ELF-1 (cell line): ENCODE measurements around the gene SSX2IP.
"Not testable (repeated sequence)": the region's sequence is repeated elsewhere in the genome, so short reads cannot be mapped to it uniquely, and the experiment has no call there.

Source experiments
- DNase-seq: peaks from one replicate; pipeline ENCODE4 v3.0.0-alpha.2; 2016; ENCODE audit warnings: low read depth, low spot score

SSX2IP gene

DNA sequence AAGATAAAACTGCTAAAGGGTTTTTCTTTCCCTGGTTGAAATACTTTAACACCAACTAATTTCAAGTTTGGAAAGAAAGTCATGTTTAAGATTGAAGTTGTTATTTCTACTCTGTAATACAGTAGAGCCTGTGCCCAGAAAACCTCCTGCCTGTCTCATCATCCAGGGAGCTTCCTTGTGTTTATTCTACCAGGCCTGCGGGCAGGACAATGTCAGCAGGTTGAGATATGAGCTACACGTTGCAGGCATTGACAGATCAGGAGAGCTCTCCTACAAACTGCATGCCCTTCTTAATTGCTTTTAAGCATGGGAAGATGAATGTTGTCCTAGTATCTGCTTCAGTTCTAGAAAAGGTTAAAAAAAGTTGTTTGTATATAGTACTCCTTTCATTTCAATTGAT, 72.9 kb downstream of the SSX2IP start:
- DNase-seq: no peak

DNA sequence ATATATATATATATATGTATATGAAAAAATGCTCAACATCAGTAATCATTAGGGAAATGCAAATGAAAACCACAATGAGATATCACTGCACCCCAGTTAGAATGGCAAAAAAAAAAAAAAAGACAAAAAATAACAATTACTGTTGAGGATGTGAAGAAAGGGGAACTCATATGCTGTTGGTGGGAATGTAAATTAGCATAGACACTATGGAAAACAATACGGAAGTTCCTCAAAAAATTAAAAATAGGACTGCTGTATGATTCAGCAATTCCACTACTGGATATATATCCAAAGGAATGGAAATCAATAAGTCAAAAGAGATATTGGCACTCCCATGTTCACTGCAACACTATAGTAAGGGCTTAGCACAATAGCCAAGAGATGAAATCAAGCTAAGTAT, 74.5 kb downstream of the SSX2IP start:
- DNase-seq: no peak

DNA sequence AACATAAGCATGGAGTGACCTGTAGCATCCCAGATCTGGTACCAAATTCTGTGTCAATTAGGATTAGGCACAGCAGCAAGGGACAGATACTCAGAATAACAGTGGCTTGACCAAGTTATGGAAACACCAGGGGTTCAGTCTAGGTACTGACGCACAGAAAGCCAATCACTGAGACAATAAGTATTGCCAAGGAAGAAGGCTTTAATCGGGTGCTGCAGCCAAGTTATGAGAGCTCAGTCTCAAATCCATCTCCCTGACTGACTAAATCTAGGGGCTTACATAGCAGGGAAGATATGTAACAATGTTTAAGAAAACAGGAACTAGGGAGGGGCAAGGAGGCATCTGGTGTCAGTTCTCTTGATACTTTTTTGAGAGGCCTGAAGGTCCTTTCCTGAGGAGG, 76.4 kb downstream of the SSX2IP start:
- no peak for DNase-seq

- no peak for DNase-seq
These were observed 77.2 kb downstream of the SSX2IP start for GRCh38 chr1:84613026-84613425.

- peak; percentile 13 for DNase-seq
These were observed 78.5 kb downstream of the SSX2IP start for GRCh38 chr1:84611796-84612195.

- no peak for DNase-seq
These were observed 79.2 kb downstream of the SSX2IP start for GRCh38 chr1:84611091-84611490.

DNA sequence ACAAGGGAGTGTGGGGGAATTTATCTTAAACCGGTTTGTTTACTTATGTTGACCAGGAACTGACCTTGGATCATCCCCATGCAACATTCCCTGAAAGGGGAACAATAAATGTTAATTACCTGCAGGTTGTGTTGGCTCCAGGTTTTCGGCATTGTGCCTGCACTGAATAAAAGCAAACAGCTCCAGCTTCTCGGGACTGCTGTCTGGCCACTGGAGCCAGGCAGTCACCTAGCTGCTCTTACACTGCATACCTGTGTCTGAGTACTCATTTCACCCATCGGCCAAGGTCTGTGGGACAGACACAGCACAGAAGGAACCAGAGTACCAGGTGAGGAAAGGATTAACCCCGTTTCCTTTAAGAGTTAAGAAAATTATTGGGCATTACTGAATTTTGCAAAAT, 83.3 kb downstream of the SSX2IP start:
- no peak for DNase-seq

DNA sequence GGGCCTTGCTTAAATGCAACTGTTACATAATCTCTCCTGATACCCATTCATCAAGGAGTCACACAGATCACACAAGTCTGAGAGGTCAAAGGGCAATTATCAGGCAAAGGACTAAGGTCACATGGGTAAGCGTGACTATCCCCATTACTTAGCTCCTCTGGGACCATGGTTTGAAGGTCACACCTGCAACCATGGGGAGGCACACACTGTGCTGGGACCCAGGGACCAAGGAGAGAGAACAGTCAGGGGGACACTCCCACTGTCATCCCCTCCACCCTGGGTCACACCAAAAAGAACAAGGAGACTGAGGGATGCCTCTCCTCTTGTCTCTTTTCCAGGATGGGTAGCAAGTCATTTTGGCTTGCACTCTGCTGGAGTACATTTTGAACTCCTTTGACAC, 85.1 kb downstream of the SSX2IP start:
- no peak for DNase-seq

DNA sequence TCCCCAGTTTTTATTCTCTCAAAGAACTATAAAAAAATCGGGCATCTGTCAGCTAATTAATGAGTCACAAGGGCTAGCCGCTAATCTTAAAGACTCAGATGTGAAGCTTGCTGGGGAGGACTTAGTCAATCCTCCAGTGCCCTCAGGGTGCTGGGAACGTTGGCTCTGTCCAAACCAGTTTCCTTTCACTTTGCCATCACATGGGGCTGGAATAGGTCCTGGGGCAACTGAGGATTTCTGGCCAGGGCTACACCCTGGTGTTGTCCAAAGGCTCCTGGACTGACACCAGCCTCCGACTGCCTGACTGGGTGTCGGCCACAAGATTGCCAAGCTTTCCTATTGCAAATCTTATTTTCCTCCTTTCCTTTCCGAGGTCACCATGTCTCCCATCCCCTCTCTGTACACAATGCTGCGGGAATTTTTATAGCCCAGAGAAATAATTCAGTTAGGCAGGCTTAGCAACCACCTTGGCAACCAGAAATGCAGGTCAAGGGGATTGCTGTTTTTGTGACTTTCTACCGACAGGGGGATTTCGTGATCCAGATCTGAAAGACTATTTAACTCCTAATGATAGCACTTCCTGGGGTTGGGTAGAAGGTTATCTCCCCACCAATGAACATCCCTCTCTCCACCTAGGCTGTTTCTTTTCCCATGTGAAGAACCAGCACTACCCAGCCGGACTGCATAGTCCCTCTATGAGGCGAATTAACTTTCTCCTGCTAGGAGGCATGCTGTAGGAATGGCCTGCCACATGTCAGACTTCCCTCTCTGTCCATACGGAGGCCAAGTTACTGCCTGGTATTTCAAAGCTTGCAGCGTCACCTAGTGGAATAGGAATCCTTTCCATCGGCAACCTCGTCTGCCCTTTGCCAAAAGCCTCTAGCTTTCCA, 86.1 kb downstream of the SSX2IP start:
- peak; percentile 70 for DNase-seq

GRCh38 chr1:84603223-84603622, 87.0 kb downstream of the SSX2IP start:
- peak; percentile 27 for DNase-seq

DNA sequence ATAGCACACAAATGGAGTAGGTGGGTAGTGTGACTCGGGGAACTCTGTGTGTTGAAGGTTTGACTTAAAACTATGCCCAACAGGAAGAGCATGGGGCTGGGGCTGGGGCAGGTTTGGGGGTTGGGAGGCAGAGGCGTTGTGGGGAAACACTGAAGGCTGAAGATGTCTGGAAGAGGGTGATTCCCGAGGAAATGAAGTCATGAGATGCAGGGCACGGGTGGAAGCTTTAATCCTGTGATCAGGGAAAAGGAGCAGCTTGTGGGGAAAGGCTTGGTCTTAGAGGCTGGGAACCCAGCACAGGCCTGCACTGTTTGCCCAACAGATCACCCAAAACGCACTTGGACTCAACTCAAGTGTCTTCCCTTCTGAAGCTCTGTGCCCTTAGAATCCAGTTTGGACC, 89.5 kb downstream of the SSX2IP start:
- DNase-seq: no peak

DNA sequence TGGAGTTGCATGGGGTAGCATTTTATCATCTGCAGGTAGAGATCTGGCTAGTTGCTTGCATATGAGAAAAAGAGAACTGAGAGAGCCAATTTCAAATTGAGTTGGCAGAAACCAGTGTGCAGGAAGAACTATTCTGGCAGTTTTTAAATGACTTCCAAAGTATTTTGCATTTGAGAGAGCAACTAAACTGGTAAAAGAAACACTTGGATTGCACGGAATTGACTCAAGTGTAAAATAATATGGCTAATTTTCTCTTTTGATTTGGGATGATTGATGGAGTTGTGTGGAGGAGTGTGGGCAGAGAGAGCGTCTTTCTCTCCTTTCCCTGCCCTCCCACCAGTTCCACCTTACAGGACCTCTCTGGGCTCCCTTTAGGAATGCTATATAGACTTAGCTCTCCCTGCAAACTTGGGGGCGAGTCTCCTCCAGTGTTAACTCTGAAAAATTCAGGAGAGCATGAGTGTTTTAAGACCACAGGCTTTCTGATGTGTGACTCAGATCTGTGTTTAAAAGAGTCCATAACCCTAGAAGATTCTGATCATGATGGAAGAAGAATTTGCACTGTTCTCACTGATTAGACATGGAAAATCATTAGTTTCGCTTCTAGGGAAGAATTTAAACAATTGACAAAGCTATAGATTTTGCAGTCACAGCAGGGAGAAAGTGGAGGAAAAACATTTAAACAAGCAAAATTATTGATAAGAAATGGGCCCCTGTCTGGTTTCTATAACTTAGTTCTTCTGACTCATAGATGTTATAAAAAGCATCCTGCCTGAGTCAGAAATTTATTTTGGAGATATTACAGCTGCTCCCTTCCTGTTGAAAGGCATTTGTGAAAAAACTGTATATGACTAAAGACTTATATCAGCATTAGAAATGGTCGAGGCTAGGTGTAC, 91.2 kb downstream of the SSX2IP start:
- no peak for DNase-seq

DNA sequence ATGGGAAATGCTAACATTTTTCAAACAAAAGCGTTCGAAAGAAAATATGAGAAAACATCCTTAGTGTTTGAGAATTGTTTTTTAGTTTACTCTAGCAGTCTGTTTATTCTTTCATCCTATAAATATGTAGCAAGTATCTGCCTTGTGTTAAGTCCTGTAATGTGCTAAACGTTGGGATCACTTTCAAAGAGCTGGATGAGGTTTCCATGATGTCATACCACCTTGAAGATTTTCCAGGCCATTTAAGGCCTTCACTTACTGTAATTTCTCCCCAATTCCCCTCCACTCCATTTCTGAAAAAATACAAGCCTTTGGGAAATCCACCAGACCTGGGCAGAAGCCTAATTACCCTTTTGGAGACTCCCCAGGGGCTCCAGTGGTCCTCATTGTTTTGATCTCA, 91.8 kb downstream of the SSX2IP start:
- no peak for DNase-seq

DNA sequence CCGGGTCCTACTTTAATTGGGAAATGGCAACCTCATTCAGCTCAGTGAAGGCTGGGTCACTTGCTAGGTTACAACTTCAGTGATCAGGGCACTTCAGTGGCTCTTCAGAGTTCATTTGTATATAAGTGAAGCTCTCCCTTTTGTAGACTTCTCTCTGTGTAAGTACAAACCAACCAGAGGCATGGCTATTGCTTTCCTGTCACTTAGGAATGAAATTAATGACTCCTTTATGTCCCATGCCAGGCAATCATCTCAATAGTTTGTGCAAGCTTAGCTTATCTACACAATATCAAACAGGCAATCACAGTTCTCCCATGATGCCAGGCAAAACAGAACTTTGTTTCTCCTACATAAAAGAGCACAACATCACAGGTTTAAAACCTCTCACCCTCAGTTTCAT, 93.2 kb downstream of the SSX2IP start:
- no peak for DNase-seq

DNA sequence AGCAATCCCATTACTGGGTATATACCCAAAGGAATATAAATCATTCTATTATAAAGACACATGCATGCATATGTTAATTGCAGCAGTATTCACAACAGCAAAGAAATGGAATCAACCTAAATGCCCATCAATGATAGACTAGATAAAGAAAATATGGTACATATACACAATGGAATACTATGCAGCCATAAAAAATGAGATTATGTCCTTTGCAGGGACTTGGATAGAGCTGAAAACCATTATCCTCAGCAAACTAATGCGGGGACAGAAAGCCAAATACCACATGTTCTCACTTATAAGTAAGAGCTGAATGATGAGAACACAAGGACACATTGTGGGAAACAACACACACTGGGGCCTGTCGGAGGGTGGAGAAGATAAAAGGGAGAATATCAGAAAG, 95.3 kb downstream of the SSX2IP start:
- DNase-seq: not testable (repeated sequence)
